IPS DF 6.9 (cell line): Measurements from ENCODE around the gene TAS2R19.

Source experiments
- DNase-seq: peaks from one replicate; pipeline ENCODE4 v3.0.0-alpha.2; 2013; ENCODE audit warnings: low read depth, low spot score
- H3K27ac ChIP-seq: one replicate; pipeline ENCODE4 v1.5.1; 2013; ENCODE audit warnings: low read length, control low read depth
- H3K27me3 ChIP-seq: 2 replicates; pipeline ENCODE4 v1.6.1; 2013; ENCODE audit warnings: mild to moderate bottlenecking, low read length; ENCODE audit not compliant: control insufficient read depth, insufficient read depth
- H3K36me3 ChIP-seq: 2 replicates; pipeline ENCODE4 v1.6.1; 2013; ENCODE audit warnings: low read length; ENCODE audit not compliant: control insufficient read depth, insufficient read depth
- H3K4me1 ChIP-seq: 2 replicates; pipeline ENCODE4 v1.6.1; 2013; ENCODE audit warnings: low read length; ENCODE audit not compliant: control insufficient read depth, insufficient read depth
- H3K4me3 ChIP-seq: 2 replicates; pipeline ENCODE4 v1.5.1; 2013; ENCODE audit warnings: mild to moderate bottlenecking, low read length
- H3K9me3 ChIP-seq: 2 replicates; pipeline ENCODE4 v1.6.1; 2013; ENCODE audit warnings: low read length, inconsistent platforms; ENCODE audit not compliant: control insufficient read depth, insufficient read depth
- WGBS: extraction: QIAGEN DNeasy Blood & Tissue Kit; methylation state at CpG from one replicate; pipeline ENCODE4 v1.1.7; 2013; ENCODE audit warnings: mixed read lengths, missing lambda C conversion rate; ENCODE audit not compliant: insufficient read length, insufficient coverage; 5-methylcytosine and 5-hydroxymethylcytosine counted together

TAS2R19 gene

DNA sequence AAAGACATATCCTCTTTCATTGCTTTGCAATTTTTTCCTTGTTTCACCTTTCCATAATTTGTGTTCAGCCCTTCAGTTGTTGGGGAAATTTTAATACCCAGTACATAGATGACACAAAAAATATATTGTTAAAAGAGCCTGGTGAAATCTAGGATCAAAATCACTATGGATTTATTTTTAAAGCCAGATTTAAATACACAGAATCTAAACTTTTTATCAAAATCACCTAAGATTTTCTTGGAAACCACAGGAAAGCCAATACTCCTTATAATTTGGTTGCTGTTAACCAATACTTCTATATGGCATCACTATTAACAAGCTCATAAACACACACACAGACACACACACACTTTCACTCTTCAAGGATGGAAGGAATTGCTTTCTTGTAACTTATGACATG, 24.2 kb downstream of the TAS2R19 start, which contains the start of gene TAS2R20:
Gene TAS2R20 (minus strand): TSS at position 101 of the 400 bp plus-strand sequence. CDS start 429 bp downstream, outside the sequence.
- Histone ChIP-seq H3K4me3 (no peak within 1 kb of the TSS), H3K36me3 (no peaks in the 10 kb centered on the region), H3K27me3 (no peaks in the 10 kb centered on the region), H3K27ac (no peak within 1 kb of the TSS), H3K4me1 (no peaks in the 10 kb centered on the region), H3K9me3 (no peaks in the 10 kb centered on the region)
- no peak for DNase-seq

GRCh38 chr12:10994307-10994706, 28.1 kb downstream of the TAS2R19 start:
- WGBS, result no CpG with 5 or more reads among the region's 3 CpGs
- no peak overlapping the region for H3K27ac ChIP-seq
- DNase-seq, result no peak
- H3K9me3 ChIP-seq, result no peaks in the 10 kb centered on the region
- H3K36me3 ChIP-seq, result no peaks in the 10 kb centered on the region
- H3K4me3 ChIP-seq, result no peak overlapping the region
- H3K27me3 ChIP-seq, result no peaks in the 10 kb centered on the region
- H3K4me1 ChIP-seq, result no peaks in the 10 kb centered on the region

- WGBS, result no CpG with 5 or more reads among the region's 2 CpGs
- no peak for DNase-seq
- Histone ChIP-seq H3K4me3 (no peak overlapping the region), H3K27ac (no peak overlapping the region), H3K9me3 (no peaks in the 10 kb centered on the region), H3K36me3 (no peaks in the 10 kb centered on the region), H3K27me3 (no peaks in the 10 kb centered on the region), H3K4me1 (no peaks in the 10 kb centered on the region)
These were observed 33.3 kb downstream of the TAS2R19 start for GRCh38 chr12:10989107-10989506.

GRCh38 chr12:10986812-10987211, 35.6 kb downstream of the TAS2R19 start, which contains the start of gene TAS2R50:
TSS of gene TAS2R50 (minus strand) at chr12:10986912. CDS start at chr12:10986860, 52 bp downstream.
- Histone ChIP-seq H3K4me3 (no peak within 1 kb of the TSS), H3K9me3 (no peaks in the 10 kb centered on the region), H3K27me3 (no peaks in the 10 kb centered on the region), H3K4me1 (no peaks in the 10 kb centered on the region), H3K27ac (no peak within 1 kb of the TSS), H3K36me3 (no peaks in the 10 kb centered on the region)
- no CpG with 5 or more reads among the region's 2 CpGs for WGBS
- DNase-seq, result no peak

GRCh38 chr12:10982244-10982643, 40.2 kb downstream of the TAS2R19 start:
- no CpG with 5 or more reads among the region's 5 CpGs for WGBS
- no peaks in the 10 kb centered on the region for H3K4me1 ChIP-seq
- no peaks in the 10 kb centered on the region for H3K27me3 ChIP-seq
- DNase-seq, result no peak
- H3K27ac ChIP-seq, result no peak overlapping the region
- H3K36me3 ChIP-seq, result no peaks in the 10 kb centered on the region
- H3K4me3 ChIP-seq, result no peak overlapping the region
- H3K9me3 ChIP-seq, result no peaks in the 10 kb centered on the region

DNA sequence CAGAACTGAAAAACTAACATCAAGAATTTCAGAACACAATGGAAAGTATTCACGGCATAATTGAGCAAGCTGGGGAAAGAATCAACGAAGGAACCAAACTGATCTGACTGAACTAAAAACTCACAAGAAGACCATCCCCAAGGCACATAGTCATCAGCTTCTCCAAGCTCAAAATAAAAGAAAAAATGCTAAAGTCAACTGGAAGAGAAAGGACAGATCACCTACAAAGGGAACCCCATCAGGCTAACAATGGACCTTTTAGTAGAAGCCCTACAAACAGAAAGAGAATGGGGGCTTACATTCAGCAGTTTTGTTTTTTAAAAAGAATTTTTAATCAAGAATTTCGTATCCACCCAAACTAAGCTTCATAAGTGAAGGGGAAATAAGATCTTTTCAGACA, 47.5 kb downstream of the TAS2R19 start:
- no peaks in the 10 kb centered on the region; the same call in 1 of the 2 replicates for H3K4me1 ChIP-seq
- no peak overlapping the region for H3K4me3 ChIP-seq
- no peaks in the 10 kb centered on the region for H3K36me3 ChIP-seq
- WGBS, result no CpG with 5 or more reads among the region's 3 CpGs
- no peaks in the 10 kb centered on the region for H3K27me3 ChIP-seq
- no peaks in the 10 kb centered on the region for H3K9me3 ChIP-seq
- H3K27ac ChIP-seq, result no peak overlapping the region
- no peak for DNase-seq
